ENCODE results near the gene VPS13D. TPM values are rescaled to one million over a fixed set of nuclear protein-coding genes. Genes with fewer than 3 reads are reported as not detected.

Gene VPS13D
- 17.9 and 26.1 TPM in 2 replicates for total RNA-seq

GRCh38 chr1:12229835-12230548 lies at the start of gene VPS13D:
Gene VPS13D (plus strand): TSS chr1:12230030. CDS start chr1:12234267, 4,237 bp downstream.

Other genes with a start within 250 kb of the VPS13D start
- 47.1 and 50.9 TPM in 2 replicates for gene MFN2, start 249.6 kb upstream of the VPS13D start, total RNA-seq
- 46.4 and 49.0 TPM in 2 replicates for gene MIIP, start 210.5 kb upstream of the VPS13D start, total RNA-seq
- under 0.01 and 0.46 TPM in 2 replicates for gene TNFRSF8, start 166.7 kb upstream of the VPS13D start, total RNA-seq
- 20.8 and 33.0 TPM in 2 replicates for gene TNFRSF1B, start 63.0 kb upstream of the VPS13D start, total RNA-seq